Astrocyte (in vitro differentiated cells and primary cell): ENCODE results near the gene PDS5A. TPM values are rescaled to one million over a fixed set of nuclear protein-coding genes. Genes with fewer than 3 reads are reported as not detected.
"Not testable (repeated sequence)": the region's sequence is repeated elsewhere in the genome, so short reads cannot be mapped to it uniquely, and the experiment has no call there.

ENCODE experiments used
- DNase-seq: peaks from one replicate; pipeline ENCODE4 v3.0.0-alpha.2; 2010; ENCODE audit warnings: low read depth
- FAIRE-seq: peaks from 2 replicates; lab custom pipeline; 2011; peaks lifted over from hg19 to GRCh38; lab: Jason Lieb, UNC
- H2AFZ ChIP-seq: 2 replicates; pipeline ENCODE4 v1.6.0; 2012; ENCODE audit warnings: low read depth, low read length, inconsistent platforms
- H3K27ac ChIP-seq: 2 replicates; pipeline ENCODE4 v1.5.1; 2011; ENCODE audit warnings: low read depth, low read length, inconsistent platforms
- H3K27me3 ChIP-seq: 2 replicates; pipeline ENCODE4 v1.6.0; 2011; ENCODE audit warnings: low read length, inconsistent platforms; ENCODE audit not compliant: insufficient read depth
- H3K36me3 ChIP-seq: 2 replicates; pipeline ENCODE4 v1.5.1; 2011; ENCODE audit warnings: low read length, inconsistent platforms; ENCODE audit not compliant: insufficient read depth
- H3K4me1 ChIP-seq: 2 replicates; pipeline ENCODE4 v1.5.1; 2011; ENCODE audit warnings: low read length, inconsistent platforms; ENCODE audit not compliant: insufficient read depth
- H3K4me2 ChIP-seq: 2 replicates; pipeline ENCODE4 v1.6.0; 2012; ENCODE audit warnings: low read length, inconsistent platforms
- H3K4me3 ChIP-seq: 2 replicates; pipeline ENCODE4 v1.5.1; 2011; ENCODE audit warnings: low read depth, mild to moderate bottlenecking, low read length, inconsistent platforms; ENCODE audit not compliant: insufficient read depth
- H3K79me2 ChIP-seq: 2 replicates; pipeline ENCODE4 v1.6.0; 2012; ENCODE audit warnings: mild to moderate bottlenecking, low read length, inconsistent platforms; ENCODE audit not compliant: insufficient read depth
- H3K9ac ChIP-seq: 2 replicates; pipeline ENCODE4 v1.6.0; 2012; ENCODE audit warnings: mild to moderate bottlenecking, low read length, inconsistent platforms
- H3K9me3 ChIP-seq: 2 replicates; pipeline ENCODE4 v1.5.1; 2012; ENCODE audit warnings: low read depth, mild to moderate bottlenecking, low read length, inconsistent platforms; ENCODE audit not compliant: insufficient read depth
- H4K20me1 ChIP-seq: 2 replicates; pipeline ENCODE4 v1.6.0; 2012; ENCODE audit warnings: low read length, inconsistent platforms; ENCODE audit not compliant: insufficient read depth
- H3K27ac Mint-ChIP-seq: one replicate; pipeline ENCODE4 v1.8.0; 2021; ENCODE audit warnings: mild to moderate bottlenecking, mixed read lengths; ENCODE audit not compliant: unreplicated experiment
- H3K27me3 Mint-ChIP-seq: one replicate; pipeline ENCODE4 v1.8.0; 2021; ENCODE audit warnings: low read depth, mixed read lengths; ENCODE audit not compliant: unreplicated experiment
- H3K36me3 Mint-ChIP-seq: one replicate; pipeline ENCODE4 v1.8.0; 2021; ENCODE audit warnings: low read depth, mixed read lengths; ENCODE audit not compliant: unreplicated experiment
- H3K4me1 Mint-ChIP-seq: one replicate; pipeline ENCODE4 v1.8.0; 2021; ENCODE audit warnings: low read depth, mixed read lengths; ENCODE audit not compliant: unreplicated experiment
- H3K4me3 Mint-ChIP-seq: one replicate; pipeline ENCODE4 v1.8.0; 2021; ENCODE audit warnings: mild to moderate bottlenecking, moderate library complexity, mixed read lengths; ENCODE audit not compliant: unreplicated experiment
- H3K9me3 Mint-ChIP-seq: one replicate; pipeline ENCODE4 v1.8.0; 2021; ENCODE audit warnings: mild to moderate bottlenecking, mixed read lengths; ENCODE audit not compliant: unreplicated experiment
- CTCF ChIP-seq: IDR thresholded peaks from 2 replicates; pipeline ENCODE4 v1.5.1; 2011; ENCODE audit warnings: low read depth, mild to moderate bottlenecking, inconsistent platforms, low read length, moderate library complexity; ENCODE audit not compliant: insufficient read depth
- EZH2 ChIP-seq: IDR thresholded peaks from 2 replicates; pipeline ENCODE4 v1.6.1; 2012; ENCODE audit warnings: mild to moderate bottlenecking, low read length, inconsistent platforms; ENCODE audit not compliant: insufficient read depth
- total RNA-seq: library from RNA; stranded (reverse); gene quantifications from 2 replicates; pipeline ENCODE4 v1.2.1, GENCODE V29; 2021

PDS5A gene
- total RNA-seq, 1 donor from 2014 or later, result 55.9 TPM

- not testable (repeated sequence) for H3K4me1 Mint-ChIP-seq
Measured at GRCh38 chr4:39813033-39813432, 164.7 kb downstream of the PDS5A start.

DNA sequence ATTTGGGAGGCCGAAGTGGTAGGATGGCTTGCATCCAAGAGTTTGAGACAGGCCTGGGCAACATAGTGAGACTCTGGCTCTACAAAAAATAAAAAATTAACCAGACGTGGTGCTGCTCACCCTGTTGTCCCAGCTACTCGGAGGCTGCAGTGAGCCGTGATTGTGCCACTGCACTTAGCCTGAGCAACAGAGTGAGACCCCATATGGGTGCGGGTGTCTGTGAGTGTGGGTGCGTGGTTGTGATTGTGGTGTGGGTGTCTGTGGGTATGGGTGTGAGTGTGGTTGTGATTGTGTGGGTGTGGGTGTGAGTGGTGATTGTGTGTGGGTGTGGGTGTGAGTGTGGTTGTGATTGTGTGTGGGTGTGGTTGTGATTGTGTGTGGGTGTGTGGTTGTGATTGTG lies 165.2 kb downstream of the PDS5A start:
- H3K4me2 ChIP-seq, result no peak overlapping the region
- H2AFZ ChIP-seq, result no peak overlapping the region
- H3K4me1 ChIP-seq, result no peaks in the 10 kb centered on the region
- Mint-ChIP-seq H3K9me3 (peaks cover 4% of the 10 kb centered on the region), H3K27ac (no peak overlapping the region), H3K4me1 (no peaks in the 10 kb centered on the region), H3K36me3 (no peaks in the 10 kb centered on the region), H3K27me3 (no peaks in the 10 kb centered on the region), H3K4me3 (no peak overlapping the region)
- no peak overlapping the region for H3K4me3 ChIP-seq
- no peak overlapping the region for H3K27ac ChIP-seq
- peaks cover 8% of the 10 kb centered on the region for H4K20me1 ChIP-seq
- no peak for DNase-seq
- no peaks in the 10 kb centered on the region for H3K79me2 ChIP-seq
- H3K36me3 ChIP-seq, result no peaks in the 10 kb centered on the region
- no peaks in the 10 kb centered on the region for H3K9me3 ChIP-seq
- no peak overlapping the region for H3K9ac ChIP-seq
- no peak for FAIRE-seq
- TF ChIP-seq CTCF (no peak), EZH2 (no peak)
- H3K27me3 ChIP-seq, result no peaks in the 10 kb centered on the region

More at GRCh38 chr4:39813033-39813432, 164.7 kb downstream of the PDS5A start:
- H3K36me3 ChIP-seq, H3K9ac ChIP-seq, H3K36me3 Mint-ChIP-seq, H3K9me3 Mint-ChIP-seq, H3K27ac Mint-ChIP-seq, H3K4me1 ChIP-seq, H2AFZ ChIP-seq, FAIRE-seq, H3K79me2 ChIP-seq, DNase-seq, H3K4me2 ChIP-seq, H3K4me3 ChIP-seq, H4K20me1 ChIP-seq, H3K9me3 ChIP-seq, H3K27me3 ChIP-seq, H3K27ac ChIP-seq, H3K27me3 Mint-ChIP-seq, H3K4me3 Mint-ChIP-seq: not testable (repeated sequence)

- H3K27ac Mint-ChIP-seq, result no peak overlapping the region
- H3K9me3 ChIP-seq, result no peaks in the 10 kb centered on the region
- H3K9me3 Mint-ChIP-seq, result peaks cover 6% of the 10 kb centered on the region
- H3K79me2 ChIP-seq, result no peaks in the 10 kb centered on the region
- TF ChIP-seq CTCF (no peak), EZH2 (no peak)
- no peak overlapping the region for H3K27ac ChIP-seq
- H3K4me1 Mint-ChIP-seq, result no peaks in the 10 kb centered on the region
- no peak overlapping the region for H3K4me3 ChIP-seq
- no peaks in the 10 kb centered on the region for H3K27me3 Mint-ChIP-seq
- no peaks in the 10 kb centered on the region for H4K20me1 ChIP-seq
- no peaks in the 10 kb centered on the region for H3K4me1 ChIP-seq
- H2AFZ ChIP-seq, result no peak overlapping the region
- no peaks in the 10 kb centered on the region for H3K27me3 ChIP-seq
- DNase-seq, result no peak
- no peak for FAIRE-seq
- no peaks in the 10 kb centered on the region for H3K36me3 ChIP-seq
- no peak overlapping the region for H3K4me3 Mint-ChIP-seq
- no peak overlapping the region for H3K4me2 ChIP-seq
- no peak overlapping the region for H3K9ac ChIP-seq
- H3K36me3 Mint-ChIP-seq, result no peaks in the 10 kb centered on the region
Measured at GRCh38 chr4:39808231-39808749, 169.4 kb downstream of the PDS5A start.
